Right lobe of liver (tissue), 6 donors: Measurements from ENCODE around the gene NHLRC4. TPM values are rescaled to one million over a fixed set of nuclear protein-coding genes. Genes with fewer than 3 reads are reported as not detected.

Experiments used
- ATAC-seq, 4 donors: fragments of 200-7000 bp; cut with Tn5 transposase; one replicate each; pipeline ENCODE4 v1.9.1; 2020; ENCODE audit warnings: mild to moderate bottlenecking in 4 of 4, moderate library complexity in 4 of 4
- DNase-seq, 3 donors: peaks; one replicate each; pipeline ENCODE4 v3.0.0-alpha.2; 2020
- H3K27ac ChIP-seq, 3 donors: fragments of 200-600 bp; one replicate each; pipeline ENCODE4 v1.8.0; 2022
- H3K27me3 ChIP-seq, 2 donors: fragments of 200-600 bp; one replicate each; pipeline ENCODE4 v1.8.0; 2022
- H3K36me3 ChIP-seq, 4 donors: fragments of 200-600 bp; sonication (generic) in 1 of 4; one replicate each; pipeline versions ENCODE4 v1.5.1 to v1.8.0; 2017 to 2022; ENCODE audit warnings: control low read depth in 1 of 4
- H3K4me1 ChIP-seq, 4 donors: fragments of 200-600 bp; sonication (generic) in 1 of 4; one replicate each; pipeline versions ENCODE4 v1.5.1 to v1.8.0; 2017 to 2022; ENCODE audit warnings: control low read depth in 1 of 4
- H3K4me3 ChIP-seq, 3 donors: fragments of 200-600 bp; one replicate each; pipeline ENCODE4 v1.8.0; 2022
- H3K9me3 ChIP-seq, 4 donors: fragments of 200-600 bp; sonication (generic) in 1 of 4; one replicate each; pipeline versions ENCODE4 v1.5.1 to v1.8.0; 2017 to 2022; ENCODE audit warnings: control low read depth in 1 of 4
- POLR2A ChIP-seq: fragments of 450-650 bp; IDR thresholded peaks from one replicate; pipeline ENCODE4 v1.6.1; 2017; ENCODE audit warnings: antibody characterized with exemption, mild to moderate bottlenecking
- WGBS: methylation state at CpG from one replicate; pipeline ENCODE4 v1.1.6; 2018; ENCODE audit warnings: low coverage, low lambda C conversion rate; ENCODE audit not compliant: insufficient coverage; ENCODE audit errors: missing lambda C conversion rate; 5-methylcytosine and 5-hydroxymethylcytosine counted together
- intact Hi-C, 2 donors: fragments of 100-400 bp; cut with DNase I; formaldehyde crosslinking; loops; one replicate each; pipeline versions ENCODE4 v1.11.2 to v1.14.1; 2022
- total RNA-seq, 6 experiments: library from RNA; depleted of rRNA in 2 of 6; stranded (reverse); fragments of >200 nt in 2 of 6; fragmentation: NEBNext Ultra II Directional in 3 of 6; extraction: Animal tissue kit (Norgen Biotek cat#: 25700) in 3 of 6; gene quantifications; one replicate each; pipeline versions ENCODE4 v1.1.0 to v1.2.4, GENCODE V29; 2016 to 2023
- TF ChIP-seq, protein P1 (sequence below), 4 donors: fragments of 200-600 bp in 3 of 4; fragments of 450-650 bp in 1 of 4; IDR thresholded peaks; one replicate each; pipeline versions ENCODE4 v1.5.1 to v1.8.0; 2016 to 2022; ENCODE audit warnings: antibody characterized with exemption in 4 of 4, mild to moderate bottlenecking in 2 of 4
- donor health status: DM: no; HTN: yes; CAD: no.
- donor health status: DM: no; HTN: no; CAD: no.
- donor health status: DM: no; HTN: no; CAD: no.
- donor health status: DM: no; HTN: yes; CAD: no.
- donor health status: DM: no; HTN: yes; CAD: no.

NHLRC4 gene
- total RNA-seq, 6 experiments from 2014 or later: 0.12 to 0.33 (median 0.28) TPM; not detected in 1

DNA sequence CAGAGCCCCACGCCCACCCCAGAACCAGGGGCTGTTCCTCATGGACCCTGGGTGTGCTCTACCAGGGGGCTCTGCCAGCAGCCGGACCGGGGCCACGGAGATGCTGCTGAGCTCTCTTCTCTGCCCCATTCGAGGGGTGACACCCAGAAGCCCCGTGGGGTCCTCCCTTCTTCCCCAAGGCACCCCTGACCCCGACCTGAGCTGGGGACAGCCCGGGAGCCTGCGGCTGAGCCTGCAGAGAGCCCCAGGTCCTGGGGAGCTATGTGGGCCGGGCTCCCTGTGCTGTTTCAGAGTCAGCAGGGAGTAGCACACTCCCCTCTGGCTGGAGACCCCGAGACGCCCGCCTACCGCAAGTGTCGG, 7.8 kb upstream of the NHLRC4 start:
- no peak for DNase-seq

DNA sequence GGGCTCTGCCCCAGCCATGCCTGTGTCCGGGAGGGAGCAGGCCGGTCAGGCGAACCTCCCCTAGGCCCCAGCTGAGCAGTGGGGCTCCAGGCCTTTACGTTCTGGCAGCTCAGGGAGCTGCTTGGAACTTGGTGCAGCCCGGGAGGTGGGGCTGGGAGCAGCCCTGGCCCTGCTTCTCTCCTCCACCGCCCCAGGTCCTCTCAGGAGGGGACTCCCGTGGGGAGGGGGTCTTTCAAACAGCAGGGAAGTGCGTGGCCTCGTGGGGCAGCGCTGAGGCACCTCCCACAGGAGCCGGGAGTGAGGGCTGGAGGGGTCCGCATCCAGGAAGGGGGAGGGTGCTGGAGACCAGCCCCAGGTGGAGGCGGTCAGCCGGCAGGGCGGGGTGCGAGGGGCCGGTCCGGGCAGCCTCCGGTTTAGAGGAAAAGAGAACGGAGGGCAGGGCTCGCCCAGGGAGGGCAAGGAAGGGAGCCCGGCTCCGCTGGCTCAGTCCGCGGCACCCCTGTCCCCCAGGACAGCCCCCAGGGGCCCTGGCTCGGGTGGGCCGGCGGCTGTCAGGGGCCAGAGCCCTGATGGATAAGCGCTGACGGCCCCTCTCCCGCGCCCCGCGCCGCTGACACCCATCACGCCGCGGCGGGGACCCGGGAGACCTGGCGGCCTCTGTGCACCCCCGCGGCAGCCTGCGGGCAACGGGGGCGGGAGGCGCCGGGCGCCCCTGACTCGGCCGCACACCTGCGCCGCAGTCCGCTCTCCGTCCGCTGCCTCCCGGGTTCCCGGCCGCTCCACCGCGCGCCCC, 7.2 kb upstream of the NHLRC4 start:
- intact Hi-C loops: no loop called here
- Histone ChIP-seq H3K27me3 (no peaks in the 10 kb centered on the region), H3K4me1 (peaks cover 0 to 10% (median 0%) of the 10 kb centered on the region in 4 donors), H3K27ac (no peak overlapping the region), H3K4me3 (no peak overlapping the region), H3K36me3 (no peaks in the 10 kb centered on the region), H3K9me3 (no peaks in the 10 kb centered on the region)
- no peak for ATAC-seq
- WGBS: 36% methylated on average over 6 of the region's 62 CpGs
- TF ChIP-seq, protein P1, sequence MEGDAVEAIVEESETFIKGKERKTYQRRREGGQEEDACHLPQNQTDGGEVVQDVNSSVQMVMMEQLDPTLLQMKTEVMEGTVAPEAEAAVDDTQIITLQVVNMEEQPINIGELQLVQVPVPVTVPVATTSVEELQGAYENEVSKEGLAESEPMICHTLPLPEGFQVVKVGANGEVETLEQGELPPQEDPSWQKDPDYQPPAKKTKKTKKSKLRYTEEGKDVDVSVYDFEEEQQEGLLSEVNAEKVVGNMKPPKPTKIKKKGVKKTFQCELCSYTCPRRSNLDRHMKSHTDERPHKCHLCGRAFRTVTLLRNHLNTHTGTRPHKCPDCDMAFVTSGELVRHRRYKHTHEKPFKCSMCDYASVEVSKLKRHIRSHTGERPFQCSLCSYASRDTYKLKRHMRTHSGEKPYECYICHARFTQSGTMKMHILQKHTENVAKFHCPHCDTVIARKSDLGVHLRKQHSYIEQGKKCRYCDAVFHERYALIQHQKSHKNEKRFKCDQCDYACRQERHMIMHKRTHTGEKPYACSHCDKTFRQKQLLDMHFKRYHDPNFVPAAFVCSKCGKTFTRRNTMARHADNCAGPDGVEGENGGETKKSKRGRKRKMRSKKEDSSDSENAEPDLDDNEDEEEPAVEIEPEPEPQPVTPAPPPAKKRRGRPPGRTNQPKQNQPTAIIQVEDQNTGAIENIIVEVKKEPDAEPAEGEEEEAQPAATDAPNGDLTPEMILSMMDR (IDR thresholded peaks at IDR 0.05): no peak
- TF ChIP-seq POLR2A: no peak
- DNase-seq: no peak

More for the DNA sequence above, 7.8 kb upstream of the NHLRC4 start:
- H3K36me3 ChIP-seq: no peaks in the 10 kb centered on the region
- H3K9me3 ChIP-seq: no peaks in the 10 kb centered on the region
- WGBS: 93% methylated on average over 5 of the region's 15 CpGs
- no peak overlapping the region for H3K4me3 ChIP-seq
- H3K27me3 ChIP-seq: no peaks in the 10 kb centered on the region
- peaks cover 0 to 10% (median 0%) of the 10 kb centered on the region in 4 donors for H3K4me1 ChIP-seq
- intact Hi-C loops: no loop called here
- H3K27ac ChIP-seq: no peak overlapping the region
- TF ChIP-seq, protein P1 (IDR thresholded peaks at IDR 0.05): no peak
- no peak for TF ChIP-seq POLR2A
- peak in 1 of 4 donors; percentile 2 for ATAC-seq

DNA sequence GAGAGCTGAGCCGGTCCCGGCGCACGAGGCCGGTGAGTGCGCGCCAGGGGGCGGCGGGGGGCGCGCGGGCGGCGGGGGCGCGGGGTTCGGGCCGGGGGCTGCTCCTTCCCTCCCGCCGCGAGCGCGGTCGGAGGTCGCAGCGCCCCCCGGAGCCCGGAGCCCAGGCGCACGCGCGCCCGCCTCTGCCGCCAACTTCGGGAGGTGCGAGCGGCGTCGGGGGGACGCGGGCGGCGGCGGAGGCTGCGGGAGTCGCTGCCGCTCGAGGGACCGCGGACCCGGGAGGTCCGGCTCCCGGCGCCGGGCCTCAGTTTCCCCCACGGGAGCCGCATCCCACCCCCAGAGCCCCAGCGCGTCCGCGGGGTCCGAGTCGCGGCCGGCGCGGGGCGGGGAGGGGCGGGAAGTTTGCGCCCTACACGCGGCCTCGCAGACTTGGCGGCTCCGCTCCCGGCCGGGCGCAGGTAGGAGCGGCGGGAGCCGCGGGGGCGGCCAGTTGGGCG, 6.6 kb upstream of the NHLRC4 start, which contains the start of gene PRR35:
PRR35 (plus strand) TSS at position 191 of the 497 bp plus-strand sequence. CDS start 2,901 bp downstream, outside the sequence.
- ATAC-seq (no peak), DNase-seq (no peak)
- Histone ChIP-seq H3K4me3 (no peak within 1 kb of the TSS), H3K27ac (no peak within 1 kb of the TSS), H3K36me3 (no peaks in the 10 kb centered on the region), H3K9me3 (no peaks in the 10 kb centered on the region), H3K4me1 (peaks cover 0 to 10% (median 0%) of the 10 kb centered on the region in 4 donors), H3K27me3 (no peaks in the 10 kb centered on the region)
- intact Hi-C loops: no loop called here
- WGBS: no CpG with 5 or more reads among the region's 84 CpGs
- TF ChIP-seq POLR2A: no peak
- TF ChIP-seq, protein P1 (IDR thresholded peaks at IDR 0.05): no peak

DNA sequence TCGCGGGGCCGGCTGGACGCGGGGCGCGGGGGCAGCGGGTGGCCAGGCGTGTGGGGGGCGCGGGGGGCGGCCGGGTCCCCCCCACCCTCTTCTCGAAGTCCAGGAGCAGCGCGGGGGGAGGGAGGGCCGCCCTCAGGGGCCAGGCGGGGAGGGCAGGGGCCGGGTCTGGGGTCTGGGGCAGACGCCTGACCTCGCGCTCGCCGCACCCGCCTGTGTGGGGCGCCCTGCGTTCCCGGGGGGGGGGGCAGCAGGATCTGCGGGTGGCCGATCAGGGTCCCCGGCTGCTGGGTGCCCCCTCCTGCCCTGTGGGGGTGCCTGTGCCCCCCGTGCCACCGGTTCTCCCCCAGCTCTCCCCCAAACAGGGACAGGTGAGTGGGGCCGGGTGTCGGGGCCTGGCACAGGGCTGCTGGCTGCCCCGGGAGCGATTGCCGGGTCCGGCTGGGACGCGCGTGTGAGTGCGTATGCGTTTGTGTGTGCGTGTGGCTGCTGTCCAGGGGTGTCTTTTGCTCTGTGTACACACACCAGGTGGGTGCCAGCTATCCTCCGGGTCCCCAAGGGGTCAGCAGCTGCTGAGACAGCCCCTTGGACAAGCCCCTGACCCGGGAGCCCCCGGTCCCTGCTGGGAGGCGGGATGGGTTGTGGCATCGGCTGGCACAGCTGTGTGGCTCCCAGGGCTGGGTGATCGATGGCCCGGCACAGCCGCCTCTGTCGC, 5.9 kb upstream of the NHLRC4 start:
- TF ChIP-seq POLR2A: no peak
- TF ChIP-seq, protein P1 (IDR thresholded peaks at IDR 0.05): no peak
- H3K36me3 ChIP-seq: no peaks in the 10 kb centered on the region
- H3K27ac ChIP-seq: no peak overlapping the region
- peaks cover 0 to 10% (median 0%) of the 10 kb centered on the region in 4 donors for H3K4me1 ChIP-seq
- 5% methylated on average over 4 of the region's 54 CpGs for WGBS
- H3K9me3 ChIP-seq: no peaks in the 10 kb centered on the region
- H3K27me3 ChIP-seq: no peaks in the 10 kb centered on the region
- H3K4me3 ChIP-seq: no peak overlapping the region
- ATAC-seq: no peak
- intact Hi-C loops: no loop called here
- DNase-seq: no peak
